AG10803 (cell line): ENCODE data around the gene TTC7B.
A peak's percentile ranks its signal among the peaks of the same experiment; 100 is the strongest.
"Not testable (repeated sequence)": the region's sequence is repeated elsewhere in the genome, so short reads cannot be mapped to it uniquely, and the experiment has no call there.

ENCODE experiments used
- DNase-seq: peaks from one replicate; pipeline ENCODE4 v3.0.0; 2010; ENCODE audit warnings: low read depth
- H3K4me3 ChIP-seq: 2 replicates; pipeline ENCODE4 v1.5.1; 2011; ENCODE audit warnings: mild to moderate bottlenecking, low read length, control low read depth
- CTCF ChIP-seq: conservative IDR thresholded peaks from 2 replicates; pipeline ENCODE4 v1.5.1; 2011; ENCODE audit warnings: mild to moderate bottlenecking, low read length, control low read depth, inconsistent platforms

Gene TTC7B

GRCh38 chr14:90815822-90816662, at the start of gene TTC7B:
TSS of gene TTC7B (minus strand) at chr14:90816430. CDS start at chr14:90816295, 135 bp downstream.
- no peak; the same call in 1 of the 2 replicates for TF ChIP-seq CTCF
- DNase-seq = peak; percentile 25
- peak within 1 kb of the TSS; percentile 76 for H3K4me3 ChIP-seq

- no peak for DNase-seq
- no peak overlapping the region for H3K4me3 ChIP-seq
- TF ChIP-seq CTCF = no peak
These were observed 48.5 kb upstream of the TTC7B start for GRCh38 chr14:90864741-90865140.

- TF ChIP-seq CTCF = no peak
- DNase-seq = no peak
- no peak overlapping the region for H3K4me3 ChIP-seq
These were observed 42.3 kb upstream of the TTC7B start for GRCh38 chr14:90858511-90858910.

GRCh38 chr14:90857866-90858265, 41.6 kb upstream of the TTC7B start:
- TF ChIP-seq CTCF = no peak
- H3K4me3 ChIP-seq = no peak overlapping the region
- no peak for DNase-seq

- not testable (repeated sequence) for H3K4me3 ChIP-seq, DNase-seq
These were observed 39.9 kb upstream of the TTC7B start for GRCh38 chr14:90856115-90856514.

- DNase-seq = no peak
- H3K4me3 ChIP-seq = no peak overlapping the region
- TF ChIP-seq CTCF = no peak
These were observed 36.9 kb upstream of the TTC7B start for GRCh38 chr14:90853116-90853515.

- no peak for DNase-seq
- no peak for TF ChIP-seq CTCF
- no peak overlapping the region for H3K4me3 ChIP-seq
These were observed 35.3 kb upstream of the TTC7B start for GRCh38 chr14:90851327-90852036.
